ENCODE results near the gene RAB4A.

DNA sequence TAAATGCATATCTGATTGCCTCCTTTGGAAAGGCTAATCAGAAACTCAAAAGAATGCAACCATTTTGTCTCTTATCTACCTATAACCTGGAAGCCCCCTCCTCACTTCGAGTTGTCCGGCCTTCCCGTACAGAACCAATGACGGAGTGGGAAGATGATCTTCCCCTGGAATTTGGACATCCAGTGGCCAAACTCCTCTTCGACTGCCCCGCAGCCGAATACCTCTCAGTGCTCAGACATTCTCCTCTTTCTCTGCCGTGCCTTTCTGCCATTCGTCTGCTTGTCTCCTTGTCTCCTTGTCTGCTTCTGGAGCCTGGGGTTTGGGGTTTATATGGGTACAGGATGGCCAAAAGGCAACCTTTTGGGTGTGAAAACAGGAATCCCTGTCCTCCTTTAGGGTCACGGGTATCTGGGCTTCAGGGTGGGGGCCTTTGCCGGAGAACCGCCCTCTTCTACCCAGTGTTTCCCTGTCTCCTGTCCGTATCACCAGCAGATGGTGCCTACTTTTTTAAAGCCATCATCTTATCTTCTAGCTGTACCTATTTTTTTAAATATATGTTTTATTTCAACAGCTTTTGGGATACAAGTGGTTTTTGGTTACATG is 35.9 kb upstream of the RAB4A start:
- TF ChIP-seq CTCF (IDR thresholded peaks at IDR 0.05; ENCODE audit: low read depth, low read length) (no peak), EZH2phosphoT487 (IDR thresholded peaks at IDR 0.05; ENCODE audit: low read depth) (no peak)
